ENCODE results near the gene ASTN1.

Gene ASTN1

DNA sequence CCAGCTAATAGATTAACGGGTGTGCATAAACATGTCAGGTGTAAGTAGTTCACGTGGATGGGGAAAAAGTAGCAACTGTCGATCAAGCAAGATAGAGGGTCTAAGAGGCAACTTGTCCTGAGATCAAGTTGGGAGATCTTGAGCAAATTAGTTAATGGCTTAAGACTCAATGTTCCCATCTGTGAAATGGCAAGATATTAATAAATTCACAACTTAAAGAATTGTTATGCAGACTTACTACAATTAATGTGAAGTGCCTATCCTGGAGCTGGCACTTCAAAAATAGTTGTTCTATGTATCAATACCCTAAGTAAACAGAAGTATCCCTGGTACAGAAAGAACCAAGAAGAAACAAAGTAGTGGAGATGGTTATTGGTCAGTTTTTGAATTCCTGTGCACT is 312.4 kb downstream of the ASTN1 start:
- Mint-ChIP-seq H3K4me3 (no peak overlapping the region), H3K9me3 (no peaks in the 10 kb centered on the region), H3K27ac (no peak overlapping the region), H3K36me3 (ENCODE audit: low read depth) (no peaks in the 10 kb centered on the region), H3K4me1 (ENCODE audit: low read depth) (no peaks in the 10 kb centered on the region), H3K27me3 (no peaks in the 10 kb centered on the region)
- intact Hi-C loops (cut with micrococcal nuclease): no loop called here

DNA sequence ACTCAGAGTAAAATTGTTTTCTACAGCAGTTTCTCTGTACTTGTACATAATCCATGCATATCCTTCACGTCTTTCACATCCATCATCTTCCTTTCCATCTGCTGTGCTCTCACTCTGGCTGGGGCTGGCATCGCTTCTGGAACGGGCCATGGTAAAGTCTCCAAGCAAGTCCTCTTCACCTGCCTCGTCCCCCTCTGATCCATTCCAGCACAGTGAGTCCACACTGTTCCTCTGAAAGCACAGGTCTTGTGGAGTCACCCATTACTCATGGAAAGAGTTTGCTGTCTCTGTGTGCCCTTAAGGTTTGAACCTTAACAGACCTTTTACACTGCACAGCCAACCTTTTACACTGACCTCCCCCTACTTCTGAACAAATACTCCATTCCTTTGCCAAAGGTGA is 313.6 kb downstream of the ASTN1 start:
- intact Hi-C loops (cut with micrococcal nuclease): no loop called here
- H3K4me3 Mint-ChIP-seq: no peak overlapping the region
- no peaks in the 10 kb centered on the region for H3K4me1 Mint-ChIP-seq (ENCODE audit: low read depth)
- H3K36me3 Mint-ChIP-seq (ENCODE audit: low read depth): no peaks in the 10 kb centered on the region
- no peak overlapping the region for H3K27ac Mint-ChIP-seq
- no peaks in the 10 kb centered on the region for H3K27me3 Mint-ChIP-seq
- no peaks in the 10 kb centered on the region for H3K9me3 Mint-ChIP-seq

DNA sequence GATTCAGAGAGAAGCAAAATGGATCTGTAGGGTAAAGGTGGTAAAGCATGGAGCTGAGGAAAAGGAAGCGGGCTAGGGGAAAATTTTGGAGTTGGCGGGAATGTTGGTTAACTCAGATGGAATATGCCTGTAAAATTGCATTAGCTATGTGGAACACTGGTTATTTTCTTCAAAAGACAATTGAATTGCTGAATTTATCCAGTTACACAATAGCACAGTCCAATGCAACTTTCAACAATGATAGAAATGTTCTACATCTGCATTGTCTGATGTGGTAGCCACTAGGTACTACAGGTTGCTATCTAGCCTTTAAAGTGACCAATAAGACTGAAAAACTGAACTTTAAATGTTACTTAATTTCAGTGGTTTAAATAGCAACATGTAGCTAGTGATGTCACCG is 315.2 kb downstream of the ASTN1 start:
- intact Hi-C loops (cut with micrococcal nuclease): no loop called here
- no peaks in the 10 kb centered on the region for H3K4me1 Mint-ChIP-seq (ENCODE audit: low read depth)
- H3K36me3 Mint-ChIP-seq (ENCODE audit: low read depth): no peaks in the 10 kb centered on the region
- no peaks in the 10 kb centered on the region for H3K9me3 Mint-ChIP-seq
- no peaks in the 10 kb centered on the region for H3K27me3 Mint-ChIP-seq
- no peak overlapping the region for H3K4me3 Mint-ChIP-seq
- H3K27ac Mint-ChIP-seq: no peak overlapping the region

DNA sequence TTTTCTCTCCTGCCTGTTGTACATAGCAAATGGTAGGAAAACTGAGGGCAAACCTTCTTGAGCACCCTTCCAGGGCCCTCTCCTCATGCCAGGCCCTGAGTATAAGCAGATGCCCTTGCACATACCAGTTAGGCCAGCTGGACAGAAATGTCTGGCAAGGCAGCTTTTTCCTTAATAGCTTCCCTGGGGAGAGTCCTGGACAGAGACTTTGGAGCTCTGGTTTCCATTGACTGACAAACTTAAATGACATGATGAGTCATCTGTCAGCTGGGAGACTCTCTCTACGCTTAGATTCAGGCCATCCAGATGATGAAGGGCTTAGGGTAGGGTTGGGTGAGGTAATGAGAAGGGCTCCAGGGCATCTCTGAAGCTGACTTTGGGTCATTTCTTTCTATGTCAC is 317.5 kb downstream of the ASTN1 start:
- no peaks in the 10 kb centered on the region for H3K36me3 Mint-ChIP-seq (ENCODE audit: low read depth)
- intact Hi-C loops (cut with micrococcal nuclease): no loop called here
- no peaks in the 10 kb centered on the region for H3K9me3 Mint-ChIP-seq
- H3K4me1 Mint-ChIP-seq (ENCODE audit: low read depth): no peaks in the 10 kb centered on the region
- H3K27ac Mint-ChIP-seq: no peak overlapping the region
- H3K27me3 Mint-ChIP-seq: no peaks in the 10 kb centered on the region
- H3K4me3 Mint-ChIP-seq: no peak overlapping the region

DNA sequence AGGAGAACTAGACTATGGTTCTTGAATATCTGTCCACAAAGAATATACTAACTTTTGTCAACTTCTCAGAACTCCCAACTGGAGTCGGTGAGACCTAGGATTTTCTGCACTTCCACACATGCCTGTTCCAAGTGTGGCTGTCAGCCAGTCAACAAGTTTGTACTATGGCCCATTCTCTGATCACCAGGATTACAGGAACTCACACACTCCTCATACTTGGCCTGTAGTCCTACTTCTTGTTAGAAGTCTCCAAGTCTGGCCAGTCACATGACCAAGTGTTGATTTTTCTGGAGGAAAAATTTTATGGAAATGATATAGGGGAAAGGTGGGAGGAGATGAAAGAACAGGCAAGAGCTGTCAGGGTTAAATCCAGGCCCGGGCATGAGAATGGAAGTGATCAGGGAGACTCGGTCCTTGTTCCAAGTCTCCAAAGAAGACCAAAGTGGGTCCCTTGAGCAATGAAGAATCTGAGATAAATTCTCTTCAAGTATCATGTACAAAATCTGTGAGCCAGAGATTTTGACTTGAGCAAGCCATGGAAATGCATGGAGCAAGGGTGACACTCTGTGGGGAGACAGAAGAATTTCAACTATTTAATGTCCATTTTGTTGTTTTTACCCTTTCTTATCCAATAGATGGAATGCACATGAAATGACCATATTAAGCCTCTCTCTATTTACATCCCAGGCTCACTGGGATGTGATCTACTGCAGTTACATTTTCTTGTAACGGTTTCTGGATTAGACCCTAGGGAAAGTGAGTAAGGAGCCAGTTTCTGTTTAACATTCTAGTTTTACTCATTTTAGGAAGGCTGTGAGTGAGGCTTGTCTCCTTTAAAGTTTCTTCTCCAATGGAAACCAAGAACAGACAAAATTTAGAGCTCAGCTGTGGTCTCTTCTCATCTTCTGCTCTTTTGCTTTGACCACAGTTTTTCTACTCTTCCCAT is 320.9 kb downstream of the ASTN1 start:
- no peaks in the 10 kb centered on the region for H3K4me1 Mint-ChIP-seq (ENCODE audit: low read depth)
- intact Hi-C loops (cut with micrococcal nuclease): no loop called here

DNA sequence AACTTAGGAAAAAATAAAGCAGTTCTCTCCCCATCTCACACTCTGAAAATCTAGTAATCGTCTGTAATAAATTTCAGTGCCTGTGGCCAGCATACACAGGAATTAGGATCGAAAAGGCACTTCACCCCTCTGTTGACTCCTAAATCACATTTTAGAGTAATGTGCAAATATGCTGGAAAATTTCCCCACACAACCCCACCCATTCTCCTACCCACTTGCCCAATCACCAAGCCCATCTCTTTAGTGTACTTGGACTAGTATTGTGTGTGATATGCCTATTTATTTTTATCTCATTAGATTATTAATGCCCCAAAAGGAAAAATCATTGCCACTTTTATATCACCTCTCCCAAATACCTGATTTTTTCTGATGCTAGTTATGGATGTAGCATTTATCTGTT is 323.3 kb downstream of the ASTN1 start:
- Mint-ChIP-seq H3K9me3 (no peaks in the 10 kb centered on the region), H3K27ac (no peak overlapping the region), H3K4me3 (no peak overlapping the region), H3K36me3 (ENCODE audit: low read depth) (no peaks in the 10 kb centered on the region), H3K4me1 (ENCODE audit: low read depth) (no peaks in the 10 kb centered on the region), H3K27me3 (no peaks in the 10 kb centered on the region)
- intact Hi-C loops (cut with micrococcal nuclease): no loop called here

More for the DNA sequence above, 320.9 kb downstream of the ASTN1 start:
- Mint-ChIP-seq H3K27ac (no peak overlapping the region), H3K9me3 (no peaks in the 10 kb centered on the region), H3K4me3 (no peak overlapping the region), H3K27me3 (no peaks in the 10 kb centered on the region), H3K36me3 (ENCODE audit: low read depth) (no peaks in the 10 kb centered on the region)

DNA sequence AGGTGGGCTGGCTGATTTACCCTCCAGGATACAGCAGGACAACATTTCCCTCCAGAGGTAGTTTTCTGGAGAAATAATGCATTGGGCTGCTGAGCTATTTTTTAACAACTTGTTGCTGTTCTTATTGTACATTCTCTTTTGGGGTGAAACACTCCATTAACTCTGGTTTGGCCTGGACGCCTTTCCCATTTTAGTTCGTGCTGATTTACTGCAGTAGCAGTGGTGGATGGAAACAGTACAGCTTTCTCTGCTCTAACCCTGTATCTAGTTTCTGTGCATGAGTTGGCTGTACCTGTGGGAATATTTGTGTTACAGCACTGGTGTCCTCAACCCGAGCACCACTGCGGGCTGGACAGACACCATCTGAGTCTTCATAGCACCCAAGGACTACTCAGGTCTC is 325.3 kb downstream of the ASTN1 start:
- no peak overlapping the region for H3K27ac Mint-ChIP-seq
- H3K4me3 Mint-ChIP-seq: no peak overlapping the region
- H3K27me3 Mint-ChIP-seq: no peaks in the 10 kb centered on the region
- no peaks in the 10 kb centered on the region for H3K36me3 Mint-ChIP-seq (ENCODE audit: low read depth)
- intact Hi-C loops (cut with micrococcal nuclease): no loop called here
- no peaks in the 10 kb centered on the region for H3K9me3 Mint-ChIP-seq
- H3K4me1 Mint-ChIP-seq (ENCODE audit: low read depth): no peaks in the 10 kb centered on the region

DNA sequence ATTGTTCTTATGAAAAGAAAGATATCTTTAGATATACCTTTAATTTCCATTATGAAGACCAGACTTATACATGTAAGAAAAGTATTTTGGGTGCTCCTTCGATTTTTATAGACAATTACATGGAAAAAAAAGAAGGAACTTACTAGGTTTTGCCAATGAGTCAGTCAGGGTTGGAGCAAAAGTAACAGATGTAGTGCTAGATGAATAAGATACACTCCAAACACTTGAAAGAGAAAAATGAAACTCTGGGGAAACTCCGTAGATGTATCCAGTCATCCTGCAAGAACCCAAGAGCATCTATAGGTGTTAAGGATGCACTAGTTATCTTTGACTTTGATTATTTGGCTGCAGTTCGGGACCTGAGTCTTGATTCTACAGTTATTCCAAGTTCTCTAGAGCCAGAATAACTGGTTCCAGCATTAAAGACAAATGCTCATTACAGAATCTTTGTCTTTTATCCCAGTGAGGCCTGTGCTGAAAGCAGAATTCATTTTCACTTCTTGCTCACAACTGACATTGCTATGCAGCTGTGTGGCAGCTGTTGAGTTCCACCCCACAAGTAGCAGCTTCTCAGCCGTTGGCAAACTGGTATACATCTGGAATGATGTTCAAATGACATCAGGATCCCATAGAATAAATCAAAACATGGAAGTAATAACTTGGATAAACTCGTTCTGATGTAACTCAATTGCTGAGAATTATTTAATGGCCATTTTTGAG is 326.1 kb downstream of the ASTN1 start:
- no peaks in the 10 kb centered on the region for H3K36me3 Mint-ChIP-seq (ENCODE audit: low read depth)
- no peak overlapping the region for H3K27ac Mint-ChIP-seq
- H3K27me3 Mint-ChIP-seq: no peaks in the 10 kb centered on the region
- H3K4me3 Mint-ChIP-seq: no peak overlapping the region
- no peaks in the 10 kb centered on the region for H3K4me1 Mint-ChIP-seq (ENCODE audit: low read depth)
- no peaks in the 10 kb centered on the region for H3K9me3 Mint-ChIP-seq
- intact Hi-C loops (cut with micrococcal nuclease): no loop called here

DNA sequence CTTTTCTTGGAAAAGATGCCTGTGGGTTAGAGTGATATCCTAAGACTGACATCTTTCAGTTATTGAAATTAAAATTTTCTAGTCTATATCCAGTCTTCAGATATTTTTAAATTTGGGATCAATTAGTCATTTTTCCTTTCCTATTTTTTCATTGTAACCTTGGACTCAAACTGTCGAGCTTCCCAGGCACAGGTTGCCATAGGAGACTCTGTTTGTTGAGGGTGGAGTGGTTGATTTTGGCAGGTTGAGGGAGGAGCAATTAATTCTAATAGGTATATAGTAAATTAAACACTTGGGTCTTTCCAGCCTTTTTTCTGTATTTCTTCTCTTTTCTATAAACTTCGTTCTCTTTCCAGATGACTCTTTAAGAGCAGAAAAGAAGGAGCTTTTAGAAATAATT is 326.8 kb downstream of the ASTN1 start:
- Mint-ChIP-seq H3K4me1 (ENCODE audit: low read depth) (no peaks in the 10 kb centered on the region), H3K27ac (no peak overlapping the region), H3K36me3 (ENCODE audit: low read depth) (no peaks in the 10 kb centered on the region), H3K4me3 (no peak overlapping the region), H3K27me3 (no peaks in the 10 kb centered on the region), H3K9me3 (no peaks in the 10 kb centered on the region)
- intact Hi-C loops (cut with micrococcal nuclease): no loop called here

DNA sequence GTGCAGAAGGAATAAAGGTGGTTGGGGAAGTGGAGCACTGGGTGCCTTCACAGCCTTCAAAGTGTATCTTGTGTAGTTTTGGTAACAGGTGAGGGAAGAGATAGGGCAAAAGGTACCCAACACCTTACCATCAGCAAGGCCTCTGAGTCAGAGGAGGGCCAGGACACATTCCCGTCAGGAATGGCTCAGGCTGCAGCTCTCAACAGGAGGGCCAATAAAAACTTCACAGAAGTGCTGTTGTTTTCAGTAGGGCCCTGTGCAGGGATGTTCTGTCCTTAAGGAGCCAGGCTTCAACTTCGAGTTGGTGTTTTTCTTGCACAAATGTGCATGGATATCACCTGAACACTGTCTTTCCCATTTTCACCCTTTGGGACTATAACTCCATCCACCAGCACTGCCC is 333.4 kb downstream of the ASTN1 start:
- intact Hi-C loops (cut with micrococcal nuclease): no loop called here
- no peak overlapping the region for H3K4me3 Mint-ChIP-seq

DNA sequence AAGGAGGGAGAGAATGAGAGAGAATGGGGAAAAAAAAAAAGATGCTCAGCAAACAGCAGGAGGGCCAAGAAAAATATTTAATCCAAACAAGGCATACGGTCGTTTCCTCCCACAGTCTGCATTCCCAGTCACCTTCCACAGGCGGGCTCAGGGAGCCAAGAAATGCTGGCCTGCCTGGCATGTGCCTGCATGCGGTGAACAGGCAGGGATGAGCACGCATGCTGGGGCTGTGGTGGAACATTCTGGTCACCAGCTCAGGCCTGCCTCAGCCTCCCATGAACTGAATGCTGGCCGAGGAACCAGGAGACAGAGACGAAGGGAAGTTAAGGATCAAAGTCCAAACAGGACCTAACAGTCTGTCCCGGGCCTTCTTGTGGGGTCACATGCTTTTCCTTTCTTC is 335.3 kb downstream of the ASTN1 start:
- Mint-ChIP-seq H3K4me3 (no peak overlapping the region), H3K27ac (no peak overlapping the region), H3K36me3 (ENCODE audit: low read depth) (no peaks in the 10 kb centered on the region), H3K27me3 (no peaks in the 10 kb centered on the region), H3K9me3 (no peaks in the 10 kb centered on the region), H3K4me1 (ENCODE audit: low read depth) (no peaks in the 10 kb centered on the region)
- intact Hi-C loops (cut with micrococcal nuclease): no loop called here

More for the DNA sequence above, 333.4 kb downstream of the ASTN1 start:
- Mint-ChIP-seq H3K27ac (no peak overlapping the region), H3K4me1 (ENCODE audit: low read depth) (no peaks in the 10 kb centered on the region), H3K36me3 (ENCODE audit: low read depth) (no peaks in the 10 kb centered on the region), H3K27me3 (no peaks in the 10 kb centered on the region), H3K9me3 (no peaks in the 10 kb centered on the region)

DNA sequence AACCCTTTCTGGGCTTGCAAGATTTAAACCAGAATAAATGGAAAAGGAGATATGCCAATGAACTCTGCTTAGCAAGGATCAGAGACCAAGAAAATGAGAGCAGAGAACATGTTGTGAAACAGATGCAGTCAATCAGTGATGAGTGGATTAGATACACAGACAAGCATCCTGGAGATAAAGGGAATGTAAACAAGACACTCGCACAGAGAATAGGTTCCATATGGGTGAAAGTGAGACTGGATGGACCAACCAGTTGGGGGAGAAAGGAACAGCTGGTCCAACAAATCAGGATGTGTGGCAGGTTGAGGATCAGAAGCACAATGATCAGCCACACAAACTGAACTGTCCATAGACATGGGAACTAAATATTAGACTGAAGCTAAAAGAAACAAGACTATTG is 338.2 kb downstream of the ASTN1 start:
- intact Hi-C loops (cut with micrococcal nuclease): no loop called here
- H3K4me3 Mint-ChIP-seq: no peak overlapping the region
- H3K9me3 Mint-ChIP-seq: no peaks in the 10 kb centered on the region
- no peak overlapping the region for H3K27ac Mint-ChIP-seq
- H3K36me3 Mint-ChIP-seq (ENCODE audit: low read depth): no peaks in the 10 kb centered on the region
- no peaks in the 10 kb centered on the region for H3K27me3 Mint-ChIP-seq
- no peaks in the 10 kb centered on the region for H3K4me1 Mint-ChIP-seq (ENCODE audit: low read depth)

DNA sequence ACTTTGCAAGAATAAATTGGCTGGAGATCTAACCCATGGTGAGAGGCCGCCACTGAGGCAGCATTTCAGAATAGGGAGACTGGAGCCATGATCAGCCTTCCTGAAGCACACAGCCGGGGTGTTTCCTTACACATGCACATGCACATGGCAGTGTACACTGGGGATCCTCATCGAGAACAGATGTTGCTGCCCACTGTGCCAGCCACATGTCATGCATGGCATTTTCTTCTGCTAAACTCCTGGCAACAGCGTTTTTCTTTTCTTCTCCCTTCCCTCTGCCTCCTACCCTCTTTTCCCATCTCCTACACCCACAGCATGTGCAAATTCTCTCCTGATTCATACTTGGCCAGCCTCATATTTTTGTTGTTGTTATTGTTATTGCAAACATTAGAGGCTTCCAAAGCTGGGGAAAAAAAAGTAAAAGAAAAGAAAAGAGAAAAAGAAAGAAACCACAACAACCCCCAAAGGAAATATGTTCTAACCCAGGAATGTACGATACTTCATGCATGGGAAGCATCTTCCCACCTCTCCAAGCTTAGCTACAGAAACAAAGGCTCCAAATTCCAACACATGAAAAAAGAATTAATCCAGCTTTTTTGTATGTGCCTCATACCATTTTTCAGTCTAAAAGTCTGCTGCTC is 344.0 kb downstream of the ASTN1 start:
- H3K27ac Mint-ChIP-seq: no peak overlapping the region
- no peaks in the 10 kb centered on the region for H3K9me3 Mint-ChIP-seq
- H3K4me1 Mint-ChIP-seq (ENCODE audit: low read depth): no peaks in the 10 kb centered on the region
- H3K4me3 Mint-ChIP-seq: no peak overlapping the region
- no peaks in the 10 kb centered on the region for H3K27me3 Mint-ChIP-seq
- H3K36me3 Mint-ChIP-seq (ENCODE audit: low read depth): no peaks in the 10 kb centered on the region
- intact Hi-C loops (cut with micrococcal nuclease): no loop called here

DNA sequence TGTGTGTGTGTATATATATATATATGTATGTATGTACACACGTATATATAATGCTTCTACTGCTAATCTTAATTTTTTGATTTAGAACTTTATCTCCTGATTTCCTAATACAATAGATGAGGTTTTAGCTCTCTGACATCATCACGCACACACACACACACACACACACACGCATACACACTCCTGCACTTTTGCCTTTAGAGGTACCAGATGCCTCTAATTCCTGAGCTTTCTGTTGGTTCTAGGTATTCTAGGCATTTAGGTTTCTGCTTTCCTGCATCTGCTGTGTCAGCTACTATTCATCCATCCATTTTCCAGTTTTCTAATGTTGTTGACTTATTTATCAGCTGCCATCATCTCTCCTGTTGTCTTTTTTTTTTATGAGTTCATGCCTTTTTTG is 348.3 kb downstream of the ASTN1 start:
- Mint-ChIP-seq H3K27me3 (no peaks in the 10 kb centered on the region), H3K36me3 (ENCODE audit: low read depth) (no peaks in the 10 kb centered on the region), H3K4me3 (no peak overlapping the region), H3K9me3 (no peaks in the 10 kb centered on the region), H3K27ac (no peak overlapping the region), H3K4me1 (ENCODE audit: low read depth) (no peaks in the 10 kb centered on the region)
- intact Hi-C loops (cut with micrococcal nuclease): no loop called here
